ENCODE results near the gene CCDC191. TPM values are rescaled to one million over a fixed set of nuclear protein-coding genes. Genes with fewer than 3 reads are reported as not detected.

The CCDC191 gene
- total and polyA plus RNA-seq, 8 donors, result 2.8 to 8.7 (median 4.4) TPM

DNA sequence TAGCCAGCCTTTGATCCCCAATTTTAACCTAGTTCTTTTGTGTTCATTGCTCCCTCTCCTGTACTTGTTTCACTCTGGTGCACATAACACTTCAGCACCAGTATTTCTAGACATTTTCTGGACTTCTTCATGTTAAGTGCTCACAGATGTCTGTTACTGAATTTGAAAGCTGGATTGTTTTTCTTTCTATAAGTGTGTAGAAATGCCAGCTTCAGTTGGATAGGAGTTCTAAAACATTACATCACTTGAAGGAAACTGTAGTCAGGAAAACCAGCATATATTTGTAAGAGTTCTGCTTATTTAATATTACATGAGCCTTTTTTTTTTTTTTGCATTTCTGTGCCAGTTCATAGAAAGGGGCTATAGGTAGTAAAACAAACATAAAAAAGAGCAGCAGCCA is 21.8 kb upstream of the CCDC191 start:
- Histone ChIP-seq H3K36me3 (peaks cover 0 to 46% (median 18%) of the 10 kb centered on the region in 3 donors), H3K4me3 (no peak overlapping the region), H3K4me1 (no peaks in the 10 kb centered on the region), H3K27me3 (no peaks in the 10 kb centered on the region), H3K9me3 (no peaks in the 10 kb centered on the region), H3K27ac (no peak overlapping the region)
- intact Hi-C loops (cut with DNase I), result no loop called here
- no peak for DNase-seq
- no peak for FAIRE-seq
- ATAC-seq, result no peak
- TF ChIP-seq, protein P1, sequence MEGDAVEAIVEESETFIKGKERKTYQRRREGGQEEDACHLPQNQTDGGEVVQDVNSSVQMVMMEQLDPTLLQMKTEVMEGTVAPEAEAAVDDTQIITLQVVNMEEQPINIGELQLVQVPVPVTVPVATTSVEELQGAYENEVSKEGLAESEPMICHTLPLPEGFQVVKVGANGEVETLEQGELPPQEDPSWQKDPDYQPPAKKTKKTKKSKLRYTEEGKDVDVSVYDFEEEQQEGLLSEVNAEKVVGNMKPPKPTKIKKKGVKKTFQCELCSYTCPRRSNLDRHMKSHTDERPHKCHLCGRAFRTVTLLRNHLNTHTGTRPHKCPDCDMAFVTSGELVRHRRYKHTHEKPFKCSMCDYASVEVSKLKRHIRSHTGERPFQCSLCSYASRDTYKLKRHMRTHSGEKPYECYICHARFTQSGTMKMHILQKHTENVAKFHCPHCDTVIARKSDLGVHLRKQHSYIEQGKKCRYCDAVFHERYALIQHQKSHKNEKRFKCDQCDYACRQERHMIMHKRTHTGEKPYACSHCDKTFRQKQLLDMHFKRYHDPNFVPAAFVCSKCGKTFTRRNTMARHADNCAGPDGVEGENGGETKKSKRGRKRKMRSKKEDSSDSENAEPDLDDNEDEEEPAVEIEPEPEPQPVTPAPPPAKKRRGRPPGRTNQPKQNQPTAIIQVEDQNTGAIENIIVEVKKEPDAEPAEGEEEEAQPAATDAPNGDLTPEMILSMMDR (IDR thresholded peaks at IDR 0.05), result no peak

GRCh38 chr3:114076711-114077110 is 20.4 kb upstream of the CCDC191 start:
- TF ChIP-seq, protein P1 (IDR thresholded peaks at IDR 0.05), result no peak
- Histone ChIP-seq H3K4me3 (no peak overlapping the region), H3K27me3 (no peaks in the 10 kb centered on the region), H3K36me3 (peaks cover 0 to 52% (median 22%) of the 10 kb centered on the region in 3 donors), H3K9me3 (no peaks in the 10 kb centered on the region), H3K4me1 (no peaks in the 10 kb centered on the region), H3K27ac (no peak overlapping the region)
- intact Hi-C loops (cut with DNase I), result no loop called here
- 87 to 93% methylated on average over 6 of the region's 6 CpGs for WGBS, 2 donors
- DNase-seq, result no peak
- no peak for FAIRE-seq
- no peak for ATAC-seq

DNA sequence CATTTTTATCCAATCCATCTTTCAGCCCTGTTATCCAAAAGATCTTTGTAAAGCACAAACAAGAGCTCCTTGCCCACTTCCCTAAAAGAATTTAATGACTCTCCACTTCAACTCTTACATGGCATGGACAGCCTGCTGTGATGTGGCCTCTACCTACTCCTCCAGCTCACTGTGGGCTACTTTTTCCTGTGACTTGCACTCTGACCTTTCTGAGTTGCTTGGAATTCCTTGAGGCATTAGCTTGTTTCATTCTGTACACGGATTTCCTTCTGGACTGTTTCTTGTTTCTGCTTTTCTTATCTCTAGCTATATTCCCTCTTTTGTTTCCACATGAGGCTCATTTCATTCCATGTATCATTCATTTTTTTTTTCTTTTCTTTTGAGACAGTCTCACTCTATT is 15.5 kb upstream of the CCDC191 start:
- TF ChIP-seq, protein P1 (IDR thresholded peaks at IDR 0.05), result no peak
- Histone ChIP-seq H3K9me3 (no peaks in the 10 kb centered on the region), H3K4me3 (no peak overlapping the region), H3K36me3 (peaks cover 0 to 45% (median 20%) of the 10 kb centered on the region in 3 donors), H3K4me1 (no peaks in the 10 kb centered on the region), H3K27ac (no peak overlapping the region), H3K27me3 (no peaks in the 10 kb centered on the region)
- WGBS, 2 donors, result 73 to 85% methylated on average over 1 of the region's 1 CpG
- ATAC-seq, result no peak
- FAIRE-seq, result no peak
- DNase-seq, result no peak
- intact Hi-C loops (cut with DNase I), result no loop called here

GRCh38 chr3:114068336-114068735 is 12.0 kb upstream of the CCDC191 start:
- H3K36me3 ChIP-seq, result peaks cover 0 to 25% (median 10%) of the 10 kb centered on the region in 3 donors
- no peak overlapping the region for H3K27ac ChIP-seq
- no peaks in the 10 kb centered on the region for H3K9me3 ChIP-seq
- intact Hi-C loops (cut with DNase I), result no loop called here
- WGBS, 2 donors, result 95 to 99% methylated on average over 4 of the region's 4 CpGs
- no peak for DNase-seq
- FAIRE-seq, result no peak
- TF ChIP-seq, protein P1 (IDR thresholded peaks at IDR 0.05), result no peak
- no peak for ATAC-seq
- no peaks in the 10 kb centered on the region for H3K4me1 ChIP-seq
- no peak overlapping the region for H3K4me3 ChIP-seq
- no peaks in the 10 kb centered on the region for H3K27me3 ChIP-seq

- TF ChIP-seq, protein P1 (IDR thresholded peaks at IDR 0.05), result no peak
- DNase-seq (no peak), FAIRE-seq (no peak), ATAC-seq (no peak)
- H3K36me3 ChIP-seq, result peaks cover 0 to 20% (median 10%) of the 10 kb centered on the region in 3 donors
- no peaks in the 10 kb centered on the region for H3K9me3 ChIP-seq
- H3K27me3 ChIP-seq, result no peaks in the 10 kb centered on the region
- H3K4me3 ChIP-seq, result no peak overlapping the region
- H3K4me1 ChIP-seq, result no peaks in the 10 kb centered on the region
- no peak overlapping the region for H3K27ac ChIP-seq
- 96 to 97% methylated on average over 4 of the region's 4 CpGs for WGBS, 2 donors
- intact Hi-C loops (cut with DNase I), result no loop called here
Measured at GRCh38 chr3:114067804-114068203, 11.5 kb upstream of the CCDC191 start.

Data from pancreas (tissue), 10 donors.